GM19452 (cell line): Measurements from ENCODE around the gene BLTP3A.
"Not testable (repeated sequence)": the region's sequence is repeated elsewhere in the genome, so short reads cannot be mapped to it uniquely, and the experiment has no call there.

Experiments
- ATAC-seq: cut with Tn5 transposase; IDR thresholded peaks from one replicate; pipeline ENCODE4 v1.9.1; 2021; ENCODE audit not compliant: unreplicated experiment

The BLTP3A gene, protein sequence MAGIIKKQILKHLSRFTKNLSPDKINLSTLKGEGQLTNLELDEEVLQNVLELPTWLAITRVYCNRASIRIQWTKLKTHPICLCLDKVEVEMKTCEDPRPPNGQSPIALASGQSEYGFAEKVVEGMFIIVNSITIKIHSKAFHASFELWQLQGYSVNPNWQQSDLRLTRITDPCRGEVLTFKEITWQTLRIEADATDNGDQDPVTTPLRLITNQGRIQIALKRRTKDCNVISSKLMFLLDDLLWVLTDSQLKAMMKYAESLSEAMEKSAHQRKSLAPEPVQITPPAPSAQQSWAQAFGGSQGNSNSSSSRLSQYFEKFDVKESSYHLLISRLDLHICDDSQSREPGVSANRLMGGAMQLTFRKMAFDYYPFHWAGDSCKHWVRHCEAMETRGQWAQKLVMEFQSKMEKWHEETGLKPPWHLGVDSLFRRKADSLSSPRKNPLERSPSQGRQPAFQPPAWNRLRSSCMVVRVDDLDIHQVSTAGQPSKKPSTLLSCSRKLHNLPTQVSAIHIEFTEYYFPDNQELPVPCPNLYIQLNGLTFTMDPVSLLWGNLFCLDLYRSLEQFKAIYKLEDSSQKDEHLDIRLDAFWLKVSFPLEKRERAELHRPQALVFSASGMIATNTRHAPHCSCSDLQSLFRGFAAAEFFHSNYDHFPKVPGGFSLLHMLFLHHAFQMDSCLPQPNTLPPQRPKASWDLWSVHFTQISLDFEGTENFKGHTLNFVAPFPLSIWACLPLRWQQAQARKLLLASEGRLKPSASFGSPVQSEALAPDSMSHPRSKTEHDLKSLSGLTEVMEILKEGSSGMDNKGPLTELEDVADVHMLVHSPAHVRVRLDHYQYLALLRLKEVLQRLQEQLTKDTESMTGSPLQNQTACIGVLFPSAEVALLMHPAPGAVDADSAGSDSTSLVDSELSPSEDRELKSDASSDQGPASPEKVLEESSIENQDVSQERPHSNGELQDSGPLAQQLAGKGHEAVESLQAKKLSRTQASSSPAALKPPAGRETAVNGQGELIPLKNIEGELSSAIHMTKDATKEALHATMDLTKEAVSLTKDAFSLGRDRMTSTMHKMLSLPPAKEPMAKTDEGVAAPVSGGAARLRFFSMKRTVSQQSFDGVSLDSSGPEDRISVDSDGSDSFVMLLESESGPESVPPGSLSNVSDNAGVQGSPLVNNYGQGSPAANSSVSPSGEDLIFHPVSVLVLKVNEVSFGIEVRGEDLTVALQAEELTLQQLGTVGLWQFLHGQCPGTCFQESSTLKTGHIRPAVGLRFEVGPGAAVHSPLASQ (N-terminal part only)

DNA sequence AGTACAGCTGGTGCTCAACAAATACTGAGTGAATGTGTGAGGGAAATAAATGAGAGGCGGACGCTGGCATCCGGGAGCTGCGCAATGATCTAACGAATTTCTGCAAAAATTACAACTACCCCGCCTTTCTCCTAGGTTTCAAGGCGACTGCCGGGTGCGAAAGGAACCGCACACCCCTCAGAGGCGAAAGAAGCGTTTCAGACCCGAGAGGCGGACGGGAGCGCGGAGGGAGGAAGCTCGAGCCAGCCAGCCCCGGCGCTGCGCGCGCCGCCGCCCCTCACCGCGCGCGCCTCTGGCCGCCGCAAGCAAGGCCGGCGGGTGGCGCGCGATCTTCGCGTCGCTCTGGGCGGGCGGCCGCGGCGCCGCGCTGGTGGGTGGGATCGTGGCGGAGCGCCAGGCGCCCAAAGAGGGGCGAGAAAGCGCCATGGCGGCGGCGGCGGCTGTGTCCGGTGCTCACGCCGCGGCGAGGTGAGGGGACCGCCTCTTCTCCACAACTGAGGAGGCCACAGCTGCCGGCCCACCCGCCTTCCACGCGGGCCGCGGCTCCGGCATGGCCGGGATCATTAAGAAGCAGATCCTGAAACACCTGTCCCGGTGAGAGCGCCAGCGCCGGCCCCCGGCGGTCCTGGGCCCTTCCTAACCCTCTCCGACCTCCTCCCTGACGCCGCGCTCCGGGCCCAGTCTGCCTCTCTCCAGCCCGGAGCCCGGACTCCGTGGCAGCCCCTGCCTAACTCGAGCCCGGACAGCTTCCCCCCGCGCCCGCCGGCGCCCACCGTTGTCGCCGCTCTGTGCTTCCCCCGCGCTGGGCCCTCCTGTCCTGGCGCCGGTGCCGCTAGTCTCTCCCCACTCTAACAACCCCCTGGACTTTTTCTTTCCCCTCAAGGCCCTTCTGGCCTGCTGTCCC, at the start of gene BLTP3A:
TSS of gene BLTP3A (plus strand) at position 383 of the 904 bp plus-strand sequence. CDS start at position 551, 168 bp downstream.
- ATAC-seq: peak; percentile 89

GRCh38 chr6:34742094-34742493, 49.8 kb upstream of the BLTP3A start:
- ATAC-seq: no peak

DNA sequence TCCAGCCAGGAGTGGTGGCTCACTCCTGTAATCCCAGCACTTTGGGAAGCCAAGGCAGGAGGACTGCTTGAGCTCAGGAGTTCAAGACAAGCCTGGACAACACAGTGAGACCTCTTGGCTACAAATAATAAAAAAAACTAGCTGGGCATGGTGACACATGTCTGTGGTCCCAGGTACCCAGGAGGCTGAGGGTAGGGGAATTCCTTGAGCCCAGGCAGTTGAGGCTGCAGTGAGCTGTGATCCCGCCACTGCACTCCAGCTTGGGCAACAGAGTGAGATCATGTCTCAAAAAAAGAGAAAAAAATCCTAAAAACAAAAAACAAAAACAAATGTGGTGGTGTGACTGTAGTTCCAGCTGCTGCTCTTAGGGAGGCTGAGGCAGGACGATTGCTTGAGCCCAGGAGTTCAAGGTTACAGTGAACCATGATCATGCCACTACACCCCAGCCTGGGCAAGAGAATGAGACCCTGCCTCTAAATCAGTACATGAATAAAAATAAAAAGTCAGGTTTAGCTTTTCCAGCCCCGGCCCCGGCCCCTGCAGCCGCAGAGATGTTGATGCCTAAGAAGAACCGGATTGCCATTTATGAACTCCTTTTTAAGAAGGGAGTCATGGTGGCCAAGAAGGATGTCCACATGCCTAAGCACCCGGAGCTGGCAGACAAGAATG, 48.1 kb upstream of the BLTP3A start:
- no peak for ATAC-seq

DNA sequence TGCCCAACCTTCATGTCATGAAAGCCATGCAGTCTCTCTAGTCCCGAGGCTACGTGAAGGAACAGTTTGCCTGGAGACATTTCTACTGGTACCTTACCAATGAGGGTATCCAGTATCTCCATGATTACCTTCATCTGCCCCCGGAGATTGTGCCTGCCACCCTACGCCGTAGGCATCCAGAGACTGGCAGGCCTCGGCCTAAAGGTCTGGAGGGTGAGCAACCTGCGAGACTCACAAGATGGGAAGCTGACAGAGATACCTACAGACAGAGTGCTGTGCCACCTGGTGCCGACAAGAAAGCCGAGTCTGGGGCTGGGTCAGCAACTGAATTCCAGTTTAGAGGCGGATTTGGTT, 47.6 kb upstream of the BLTP3A start:
- ATAC-seq: not testable (repeated sequence)

DNA sequence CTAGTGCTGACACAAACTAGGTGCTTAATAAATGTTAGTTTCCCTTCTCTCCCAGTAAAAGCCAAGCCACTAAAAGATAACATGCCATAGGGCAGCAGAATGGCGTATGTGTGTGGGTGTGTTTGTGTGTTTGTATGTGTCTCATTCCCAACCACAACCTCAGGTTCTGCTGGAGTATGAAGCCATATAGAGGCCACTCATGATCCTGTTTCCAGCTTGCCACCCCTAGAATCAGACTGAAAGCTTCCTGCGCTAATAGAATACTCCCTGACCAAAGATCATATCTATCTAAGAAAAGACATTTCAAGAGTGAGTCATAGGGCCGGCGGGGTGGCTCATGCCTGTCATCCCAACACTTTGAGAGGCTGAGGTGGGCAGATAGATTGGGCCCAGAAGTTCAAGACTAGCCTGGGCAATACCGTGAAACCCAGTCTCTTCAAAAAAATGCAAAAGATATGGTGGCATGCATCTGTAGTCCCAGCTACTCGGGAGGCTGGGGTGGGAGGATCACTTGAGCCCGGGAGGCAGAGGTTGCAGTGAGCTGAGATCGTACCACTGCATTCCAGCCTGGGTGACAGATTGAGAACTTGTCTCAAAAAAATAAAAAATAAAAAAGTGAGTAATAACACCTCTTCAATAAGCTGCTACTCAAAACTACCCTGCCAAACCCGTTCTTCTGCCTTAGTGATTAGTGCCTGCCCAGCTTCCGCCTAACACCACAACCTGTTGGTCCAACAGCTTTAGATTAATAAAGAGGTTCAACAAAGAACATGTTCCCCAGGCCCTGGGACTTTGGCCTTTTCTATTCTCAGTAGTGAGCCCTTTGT, 46.4 kb upstream of the BLTP3A start:
- no peak for ATAC-seq

DNA sequence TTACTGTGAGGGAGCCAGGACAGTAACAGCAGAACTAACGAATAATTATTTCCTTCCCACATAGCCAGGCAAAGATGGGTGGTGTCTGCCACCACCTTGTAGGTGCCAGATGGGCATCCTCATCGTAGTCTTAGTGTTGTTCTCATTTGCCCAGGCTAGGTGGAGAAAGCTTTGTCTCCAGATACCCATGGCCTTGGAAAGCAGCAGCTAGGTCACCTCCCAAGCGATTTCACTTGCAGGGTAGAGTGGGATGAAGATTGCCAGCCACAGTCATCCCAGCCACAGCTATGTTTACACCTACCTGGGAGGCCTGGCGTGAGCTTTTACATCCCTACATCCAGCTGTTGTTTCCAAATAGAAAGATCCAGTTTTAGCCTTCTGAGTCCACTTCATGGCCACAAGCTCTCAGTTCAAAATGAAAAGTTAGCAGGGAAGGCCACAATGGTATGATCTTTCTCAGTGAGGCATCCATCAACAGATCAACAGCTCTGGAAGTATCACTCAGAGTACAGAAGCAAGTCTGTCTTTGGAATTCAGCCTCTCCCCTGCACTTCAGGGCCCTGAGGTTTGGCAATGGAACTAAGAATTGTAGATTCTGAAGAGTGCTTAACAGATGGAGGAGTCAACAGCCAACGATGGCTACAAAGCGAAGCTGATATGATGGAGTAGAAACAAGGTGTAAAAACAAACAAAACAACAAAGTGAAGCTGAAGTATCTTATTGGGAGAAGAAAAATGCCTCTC, 45.6 kb upstream of the BLTP3A start:
- ATAC-seq: no peak

GRCh38 chr6:34748757-34749156, 43.1 kb upstream of the BLTP3A start:
- ATAC-seq: no peak

DNA sequence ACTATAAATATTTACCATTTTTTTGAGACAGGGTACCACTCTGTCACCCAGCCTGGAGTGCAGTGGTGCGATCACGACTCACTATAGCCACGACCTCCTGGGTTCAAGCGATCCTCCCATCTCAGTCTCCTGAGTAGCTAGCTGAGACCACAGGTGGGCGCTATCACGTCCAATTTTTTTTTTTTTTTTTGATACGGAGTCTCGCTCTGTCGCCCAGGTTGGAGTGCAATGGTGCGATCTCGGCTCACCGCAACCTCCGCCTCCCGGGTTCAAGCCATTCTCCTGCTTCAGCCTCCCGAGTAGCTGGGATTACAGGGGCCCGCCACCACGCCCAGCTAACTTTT, 35.4 kb upstream of the BLTP3A start:
- not testable (repeated sequence) for ATAC-seq

DNA sequence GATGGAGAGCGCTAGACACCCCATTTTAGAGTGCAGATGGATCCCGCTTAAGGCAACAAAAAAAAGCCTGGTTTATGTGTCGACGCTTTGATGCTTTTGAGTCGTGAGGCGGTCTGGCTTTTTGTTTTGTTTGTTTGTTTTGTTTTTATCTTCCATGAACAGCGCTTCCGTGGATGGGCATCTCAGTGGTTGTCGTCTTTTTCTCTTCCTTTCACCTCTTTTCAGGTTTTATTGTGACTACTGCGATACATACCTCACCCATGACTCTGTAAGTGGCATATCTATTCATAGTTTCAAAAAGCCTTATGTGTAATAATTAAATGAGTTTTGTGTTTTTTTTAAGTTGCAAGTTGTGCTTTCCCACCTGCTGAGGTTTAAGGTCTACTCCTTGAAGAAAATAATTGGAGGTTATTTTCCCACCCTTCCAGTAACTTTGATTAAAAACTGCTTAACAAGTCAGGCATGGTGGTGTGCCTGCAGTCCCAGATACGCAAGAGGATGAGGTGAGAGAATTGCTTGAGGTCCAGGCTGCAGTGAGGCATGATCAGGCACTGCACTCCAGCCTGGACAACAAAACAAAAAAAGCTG, 34.1 kb upstream of the BLTP3A start:
- ATAC-seq: no peak

DNA sequence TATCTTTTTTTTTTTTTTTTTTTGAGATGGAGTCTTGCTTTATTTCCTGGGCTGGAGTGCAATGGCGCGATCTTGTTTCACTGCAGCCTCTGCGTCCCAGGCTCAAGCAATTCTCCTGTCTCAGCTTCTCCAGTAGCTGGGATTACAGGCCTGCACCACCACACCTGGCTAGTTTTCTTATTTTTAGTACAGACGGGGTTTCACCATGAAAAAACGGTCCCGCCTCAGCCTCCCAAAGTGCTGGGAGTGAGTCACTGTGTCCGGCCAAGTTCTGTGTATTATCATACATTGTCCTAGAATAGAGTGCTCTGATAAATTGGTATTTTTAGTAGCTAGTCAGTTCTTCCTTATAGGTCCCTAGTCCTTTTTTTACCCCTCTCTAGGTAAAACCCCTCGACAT, 31.8 kb upstream of the BLTP3A start:
- ATAC-seq: no peak

DNA sequence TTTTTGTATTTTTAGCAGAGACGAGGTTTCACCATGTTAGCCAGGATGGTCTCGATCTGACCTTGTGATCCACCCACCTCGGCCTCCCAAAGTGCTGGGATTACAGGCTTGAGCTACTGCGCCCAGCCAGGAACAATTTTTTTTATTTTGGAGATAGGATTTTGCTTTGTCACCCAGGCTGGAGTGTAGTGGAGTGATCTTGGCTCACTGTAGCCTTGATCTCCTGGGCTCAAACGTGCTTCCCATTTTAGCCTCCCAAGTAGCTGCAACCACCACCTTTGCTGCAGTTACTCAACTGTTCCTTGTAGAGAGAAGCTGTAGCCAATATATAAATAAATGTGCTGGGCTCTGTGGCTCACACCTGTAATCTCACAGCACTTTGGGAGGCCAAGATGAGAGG, 30.2 kb upstream of the BLTP3A start:
- ATAC-seq: not testable (repeated sequence)

DNA sequence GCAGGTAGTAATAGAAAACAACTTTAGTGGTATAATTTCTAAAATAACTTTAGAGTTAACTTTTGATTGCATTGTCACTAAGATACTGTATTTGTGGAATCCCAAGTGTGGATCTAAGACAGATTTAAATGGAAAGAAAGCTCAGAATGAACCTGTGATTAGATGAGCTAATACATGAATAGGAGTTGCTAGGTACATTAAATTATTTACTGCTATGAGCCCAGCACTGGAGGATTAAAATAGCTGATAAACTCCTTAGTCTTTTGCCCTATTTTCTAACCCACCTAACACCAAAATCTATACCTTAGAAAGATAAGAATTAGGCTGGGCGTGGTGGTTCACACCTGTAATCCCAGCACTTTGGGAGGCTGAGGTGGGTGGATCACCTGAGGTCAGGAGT, 23.7 kb upstream of the BLTP3A start:
- no peak for ATAC-seq

DNA sequence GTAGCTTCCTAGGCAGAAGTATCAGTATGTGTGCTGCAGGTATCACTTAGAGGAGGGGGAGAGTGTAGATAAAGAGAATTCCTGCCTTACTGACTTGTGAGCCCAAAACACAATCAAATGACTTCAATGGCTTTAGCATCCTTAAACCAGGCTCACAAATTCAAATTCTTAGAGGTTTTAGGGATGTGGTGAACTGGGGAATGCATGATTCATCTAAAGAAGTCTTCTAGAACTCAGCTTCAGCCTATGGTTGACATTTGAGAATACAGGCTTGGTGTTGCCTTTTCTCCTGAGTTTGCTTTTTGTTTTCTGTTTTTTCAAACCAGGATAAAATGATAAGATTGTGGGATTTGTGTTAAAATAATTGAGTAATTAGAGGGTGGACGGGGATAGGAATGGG, 20.2 kb upstream of the BLTP3A start:
- no peak for ATAC-seq

DNA sequence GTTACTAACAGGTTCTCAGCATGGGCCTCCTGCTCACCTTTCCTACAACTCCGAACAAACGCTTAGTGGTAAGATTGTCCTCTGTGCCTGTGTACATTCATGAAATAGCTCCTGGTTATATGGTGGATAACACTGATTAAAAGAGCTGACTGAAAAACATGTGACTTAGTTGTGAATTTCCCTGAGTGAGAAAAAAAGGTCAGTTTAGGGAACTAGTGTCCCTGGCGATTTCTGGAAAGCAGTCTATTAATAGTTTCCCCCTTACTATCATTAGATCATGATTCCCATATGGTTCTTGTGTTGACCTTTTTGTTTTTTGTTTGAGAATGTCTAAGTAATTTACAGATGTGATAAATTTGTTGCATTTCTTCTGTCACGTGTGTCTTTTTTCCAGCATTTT, 18.9 kb upstream of the BLTP3A start:
- no peak for ATAC-seq

- no peak for ATAC-seq
Observed at GRCh38 chr6:34773916-34774315, 18.0 kb upstream of the BLTP3A start.

DNA sequence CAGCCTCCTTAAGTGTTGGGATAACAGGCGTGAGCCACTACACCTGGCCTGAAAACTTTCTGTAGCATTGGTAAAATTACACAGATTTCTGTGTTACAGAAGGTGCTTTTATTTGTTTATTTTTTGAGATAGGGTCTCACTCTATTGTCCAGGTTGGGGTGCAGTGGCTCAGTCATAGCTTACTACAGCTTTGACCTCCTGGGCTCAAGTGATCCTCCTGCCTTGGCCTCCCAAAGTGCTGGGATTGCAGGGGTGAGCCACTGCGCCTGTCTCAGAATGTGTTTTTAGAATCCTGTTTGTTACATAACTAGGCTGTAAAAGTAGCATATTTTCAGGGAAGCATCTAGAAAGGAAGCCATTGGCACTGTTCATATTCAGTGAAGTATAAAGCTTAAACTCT, 16.9 kb upstream of the BLTP3A start:
- no peak for ATAC-seq

DNA sequence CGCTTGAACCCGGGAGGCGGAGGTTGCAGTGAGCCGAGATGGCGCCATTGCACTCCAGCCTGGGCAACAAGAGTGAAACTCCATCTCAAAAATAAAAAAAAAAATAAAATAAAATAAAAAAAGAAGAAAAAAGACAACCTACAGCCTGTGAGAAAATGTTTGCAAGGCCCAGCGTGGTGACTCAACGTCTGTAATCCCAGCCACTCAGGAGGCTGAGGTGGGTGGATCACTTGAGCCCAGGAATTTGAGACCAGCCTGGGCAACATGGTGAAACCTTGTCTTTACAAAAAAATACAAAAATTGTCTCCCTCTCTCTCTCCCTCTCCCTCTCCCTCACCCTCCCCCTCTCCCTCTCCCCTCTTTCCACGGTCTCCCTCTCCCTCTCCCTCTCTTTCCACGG, 6.5 kb upstream of the BLTP3A start:
- not testable (repeated sequence) for ATAC-seq

DNA sequence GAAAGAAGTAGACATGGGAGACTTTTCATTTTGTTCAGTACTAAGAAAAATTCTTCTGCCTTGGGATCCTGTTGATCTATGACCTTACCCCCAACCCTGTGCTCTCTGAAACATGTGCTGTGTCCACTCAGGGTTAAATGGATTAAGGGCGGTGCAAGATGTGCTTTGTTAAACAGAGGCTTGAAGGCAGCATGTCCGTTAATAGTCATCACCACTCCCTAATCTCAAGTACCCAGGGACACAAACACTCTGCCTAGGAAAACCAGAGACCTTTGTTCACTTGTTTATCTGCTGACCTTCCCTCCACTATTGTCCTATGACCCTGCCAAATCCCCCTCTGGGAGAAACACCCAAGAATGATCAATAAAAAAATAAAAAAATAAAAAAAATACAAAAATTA, 4.7 kb upstream of the BLTP3A start:
- ATAC-seq: not testable (repeated sequence)
